Daoy (cell line): ENCODE data around the gene PCDHB16. TPM values are rescaled to one million over a fixed set of nuclear protein-coding genes. Genes with fewer than 3 reads are reported as not detected.
"Not testable (repeated sequence)": the region's sequence is repeated elsewhere in the genome, so short reads cannot be mapped to it uniquely, and the experiment has no call there.

Source experiments
- DNase-seq: peaks from one replicate; pipeline ENCODE4 v3.0.0-alpha.2; 2015; ENCODE audit warnings: low read depth
- total RNA-seq: library from RNA; depleted of rRNA; stranded (reverse); fragments of >200 nt; shearing (Covaris generic); gene quantifications from 2 replicates; pipeline ENCODE4 v1.2.3, GENCODE V29; 2014; rRNA removed

Gene PCDHB16
- total RNA-seq: 4.3 and 4.8 TPM in 2 replicates

DNA sequence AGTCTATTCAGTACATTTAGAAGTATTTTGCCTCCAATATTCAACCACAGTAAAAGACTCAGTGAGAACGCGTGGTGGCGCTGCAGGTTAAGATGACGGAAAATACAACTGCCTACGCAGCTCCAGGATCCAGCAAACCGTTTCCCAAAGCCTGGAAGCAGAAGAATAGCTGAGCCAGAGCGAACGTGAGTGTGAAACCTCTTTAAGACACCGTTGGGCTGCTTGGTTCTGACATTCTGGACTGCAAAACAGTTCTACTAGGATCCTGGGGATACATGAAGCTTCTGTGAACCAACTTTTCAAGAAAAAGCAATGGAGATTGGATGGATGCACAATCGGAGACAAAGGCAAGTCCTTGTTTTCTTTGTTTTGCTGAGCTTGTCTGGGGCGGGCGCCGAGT, at the start of gene PCDHB16:
Gene PCDHB16 (plus strand): TSS at position 140 of the 400 bp plus-strand sequence. CDS start 173 bp downstream, at position 313.
- DNase-seq: peak; percentile 76

DNA sequence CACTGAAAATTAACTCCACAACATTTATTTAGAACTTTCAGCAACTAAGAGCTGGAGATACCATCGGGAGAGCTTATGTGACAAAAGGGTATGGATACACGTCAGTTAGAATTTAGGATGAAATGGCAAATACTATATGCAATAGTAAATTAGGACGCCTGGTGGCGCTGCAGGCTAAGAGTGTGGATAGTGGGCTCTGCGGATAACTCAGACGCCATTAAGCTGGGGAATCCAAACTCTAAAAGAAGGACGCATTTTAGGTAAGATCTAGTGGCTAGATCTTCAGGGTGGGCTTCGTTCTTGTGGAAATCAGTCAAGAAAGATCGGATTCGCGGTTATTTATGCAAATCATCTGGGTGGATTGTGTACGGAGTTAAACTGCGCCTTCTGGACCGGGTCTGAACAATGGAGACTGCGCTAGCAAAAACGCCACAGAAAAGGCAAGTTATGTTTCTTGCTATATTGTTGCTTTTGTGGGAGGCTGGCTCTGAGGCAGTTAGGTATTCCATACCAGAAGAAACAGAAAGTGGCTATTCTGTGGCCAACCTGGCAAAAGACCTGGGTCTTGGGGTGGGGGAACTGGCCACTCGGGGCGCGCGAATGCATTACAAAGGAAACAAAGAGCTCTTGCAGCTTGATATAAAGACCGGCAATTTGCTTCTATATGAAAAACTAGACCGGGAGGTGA, 47.0 kb upstream of the PCDHB16 start, which contains the start of gene PCDHB5:
Gene PCDHB5 (plus strand): TSS at position 177 of the 688 bp plus-strand sequence. CDS start 229 bp downstream, at position 406.
- DNase-seq: peak; percentile 60

DNA sequence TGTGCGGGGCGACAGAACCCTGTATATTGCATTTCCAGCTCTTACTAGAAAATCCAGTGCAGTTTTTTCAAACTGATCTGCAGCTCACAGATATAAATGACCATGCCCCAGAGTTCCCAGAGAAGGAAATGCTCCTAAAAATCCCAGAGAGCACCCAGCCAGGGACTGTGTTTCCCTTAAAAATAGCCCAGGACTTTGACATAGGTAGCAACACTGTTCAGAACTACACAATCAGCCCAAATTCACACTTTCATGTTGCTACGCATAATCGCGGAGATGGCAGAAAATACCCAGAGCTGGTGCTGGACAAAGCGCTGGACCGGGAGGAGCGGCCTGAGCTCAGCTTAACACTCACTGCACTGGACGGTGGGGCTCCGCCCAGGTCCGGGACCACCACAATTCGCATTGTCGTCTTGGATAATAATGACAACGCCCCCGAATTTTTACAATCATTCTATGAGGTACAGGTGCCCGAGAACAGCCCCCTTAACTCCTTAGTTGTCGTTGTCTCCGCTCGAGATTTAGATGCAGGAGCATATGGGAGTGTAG, 46.4 kb upstream of the PCDHB16 start:
- DNase-seq: no peak

DNA sequence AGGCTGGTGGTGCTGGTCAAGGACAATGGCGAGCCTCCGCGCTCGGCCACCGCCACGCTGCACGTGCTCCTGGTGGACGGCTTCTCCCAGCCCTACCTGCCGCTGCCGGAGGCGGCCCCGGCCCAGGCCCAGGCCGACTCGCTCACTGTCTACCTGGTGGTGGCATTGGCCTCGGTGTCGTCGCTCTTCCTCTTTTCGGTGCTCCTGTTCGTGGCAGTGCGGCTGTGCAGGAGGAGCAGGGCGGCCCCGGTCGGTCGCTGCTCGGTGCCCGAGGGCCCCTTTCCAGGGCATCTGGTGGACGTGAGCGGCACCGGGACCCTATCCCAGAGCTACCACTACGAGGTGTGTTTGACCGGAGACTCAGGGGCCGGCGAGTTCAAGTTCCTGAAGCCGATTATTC, 44.8 kb upstream of the PCDHB16 start:
- not testable (repeated sequence) for DNase-seq

- DNase-seq: peak; percentile 63
Measured at GRCh38 chr5:141149812-141150211, 32.4 kb upstream of the PCDHB16 start, which contains the start of gene PCDHB6. Gene PCDHB6 (plus strand): TSS chr5:141150057. CDS start chr5:141150258, 201 bp downstream.

DNA sequence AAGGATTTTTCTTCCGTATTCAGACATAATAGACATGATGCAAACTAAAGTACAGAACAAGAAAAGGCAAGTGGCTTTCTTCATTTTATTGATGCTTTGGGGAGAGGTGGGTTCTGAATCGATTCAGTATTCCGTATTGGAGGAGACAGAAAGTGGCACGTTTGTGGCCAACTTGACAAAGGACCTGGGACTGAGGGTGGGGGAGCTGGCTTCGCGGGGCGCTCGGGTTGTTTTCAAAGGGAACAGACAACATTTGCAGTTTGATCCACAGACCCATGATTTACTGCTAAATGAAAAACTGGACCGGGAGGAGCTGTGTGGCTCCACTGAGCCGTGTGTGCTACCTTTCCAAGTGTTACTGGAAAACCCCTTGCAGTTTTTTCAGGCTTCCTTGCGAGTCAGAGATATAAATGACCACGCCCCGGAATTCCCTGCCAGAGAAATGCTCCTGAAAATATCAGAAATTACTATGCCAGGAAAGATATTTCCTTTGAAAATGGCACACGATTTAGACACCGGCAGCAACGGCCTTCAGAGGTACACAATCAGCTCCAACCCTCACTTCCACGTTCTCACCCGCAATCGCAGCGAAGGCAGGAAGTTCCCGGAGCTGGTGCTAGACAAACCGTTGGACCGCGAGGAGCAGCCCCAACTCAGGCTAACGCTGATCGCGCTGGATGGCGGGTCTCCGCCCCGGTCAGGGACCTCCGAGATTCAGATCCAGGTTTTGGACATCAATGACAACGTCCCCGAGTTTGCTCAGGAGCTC, 31.8 kb upstream of the PCDHB16 start:
- peak; percentile 27 for DNase-seq

GRCh38 chr5:141150993-141151325, 31.2 kb upstream of the PCDHB16 start:
- DNase-seq: no peak

- not testable (repeated sequence) for DNase-seq
Measured at GRCh38 chr5:141151632-141152031, 30.6 kb upstream of the PCDHB16 start.

GRCh38 chr5:141152096-141152495, 30.1 kb upstream of the PCDHB16 start:
- not testable (repeated sequence) for DNase-seq

DNA sequence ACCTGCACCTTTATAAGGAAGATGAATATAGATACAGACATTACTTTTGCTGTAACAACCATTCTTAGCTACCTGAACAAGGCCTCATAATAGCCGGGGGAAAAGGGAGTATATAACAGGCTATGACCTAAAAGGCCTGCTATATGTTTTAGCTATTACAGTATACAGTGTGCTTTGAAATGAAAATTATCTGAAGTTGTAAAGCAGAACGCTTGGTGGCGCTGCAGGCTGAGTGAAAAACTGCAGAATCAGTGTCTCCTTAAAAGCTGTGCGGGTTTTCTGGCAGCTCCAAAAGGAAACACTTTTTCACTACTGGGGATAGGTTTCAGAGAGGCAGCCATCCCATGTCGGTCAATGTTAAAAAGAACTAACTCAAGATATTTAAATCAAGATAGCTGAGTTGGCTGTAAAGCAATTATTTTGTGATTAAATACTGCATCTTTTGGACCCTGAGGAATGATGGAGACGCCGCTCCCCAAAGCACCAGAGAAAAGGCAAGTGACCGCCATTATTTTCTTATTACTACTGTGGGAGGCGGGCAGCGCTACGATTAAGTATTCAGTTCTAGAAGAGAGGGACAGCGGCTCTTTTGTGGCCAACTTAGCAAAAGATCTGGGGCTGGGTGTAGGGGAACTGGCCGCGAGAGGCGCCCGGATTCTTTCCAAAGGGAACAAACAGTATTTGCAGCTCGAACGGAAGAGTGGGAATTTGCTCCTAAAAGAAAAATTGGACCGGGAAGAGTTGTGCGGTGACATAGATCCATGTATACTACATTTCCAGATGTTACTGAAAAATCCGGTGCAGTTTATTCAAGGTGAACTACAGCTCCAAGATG, 26.4 kb upstream of the PCDHB16 start:
- peak; percentile 72 for DNase-seq

- DNase-seq: not testable (repeated sequence)
Measured at GRCh38 chr5:141157356-141157755, 24.8 kb upstream of the PCDHB16 start.

DNA sequence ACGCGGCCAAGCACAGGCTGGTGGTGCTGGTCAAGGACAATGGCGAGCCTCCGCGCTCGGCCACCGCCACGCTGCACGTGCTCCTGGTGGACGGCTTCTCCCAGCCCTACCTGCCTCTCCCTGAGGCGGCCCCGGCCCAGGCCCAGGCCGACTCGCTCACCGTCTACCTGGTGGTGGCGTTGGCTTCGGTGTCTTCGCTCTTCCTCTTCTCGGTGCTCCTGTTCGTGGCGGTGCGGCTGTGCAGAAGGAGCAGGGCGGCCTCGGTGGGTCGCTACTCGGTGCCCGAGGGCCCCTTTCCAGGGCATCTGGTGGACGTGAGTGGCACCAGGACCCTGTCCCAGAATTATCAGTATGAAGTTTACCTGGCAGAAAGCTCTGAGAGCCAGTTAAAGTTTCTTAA, 24.3 kb upstream of the PCDHB16 start:
- not testable (repeated sequence) for DNase-seq

GRCh38 chr5:141172381-141173204, 9.6 kb upstream of the PCDHB16 start, which contains the start of gene PCDHB7:
Gene PCDHB7 (plus strand): TSS chr5:141172644. CDS start chr5:141172836, 192 bp downstream.
- DNase-seq: peak; percentile 66

GRCh38 chr5:141174291-141175104, 7.7 kb upstream of the PCDHB16 start:
- not testable (repeated sequence) for DNase-seq

DNA sequence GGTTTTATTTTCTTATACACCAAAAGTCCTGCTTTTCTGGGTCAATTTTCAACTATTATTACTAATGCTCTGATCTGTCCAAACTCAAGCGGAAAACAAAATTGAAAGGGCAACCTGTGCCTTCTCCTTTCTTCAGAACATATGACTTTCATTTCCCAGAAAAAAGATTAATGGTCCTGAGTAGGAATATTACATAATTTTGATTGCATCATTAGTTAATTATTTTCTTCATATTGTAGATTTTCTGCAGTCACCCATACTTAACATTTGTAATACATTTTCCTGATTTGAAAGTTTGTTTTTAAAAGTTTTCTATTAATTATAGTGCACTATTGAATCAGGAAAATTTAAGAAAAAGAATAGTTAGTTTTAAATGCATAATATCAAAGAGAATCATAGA, 6.3 kb upstream of the PCDHB16 start:
- DNase-seq: no peak

DNA sequence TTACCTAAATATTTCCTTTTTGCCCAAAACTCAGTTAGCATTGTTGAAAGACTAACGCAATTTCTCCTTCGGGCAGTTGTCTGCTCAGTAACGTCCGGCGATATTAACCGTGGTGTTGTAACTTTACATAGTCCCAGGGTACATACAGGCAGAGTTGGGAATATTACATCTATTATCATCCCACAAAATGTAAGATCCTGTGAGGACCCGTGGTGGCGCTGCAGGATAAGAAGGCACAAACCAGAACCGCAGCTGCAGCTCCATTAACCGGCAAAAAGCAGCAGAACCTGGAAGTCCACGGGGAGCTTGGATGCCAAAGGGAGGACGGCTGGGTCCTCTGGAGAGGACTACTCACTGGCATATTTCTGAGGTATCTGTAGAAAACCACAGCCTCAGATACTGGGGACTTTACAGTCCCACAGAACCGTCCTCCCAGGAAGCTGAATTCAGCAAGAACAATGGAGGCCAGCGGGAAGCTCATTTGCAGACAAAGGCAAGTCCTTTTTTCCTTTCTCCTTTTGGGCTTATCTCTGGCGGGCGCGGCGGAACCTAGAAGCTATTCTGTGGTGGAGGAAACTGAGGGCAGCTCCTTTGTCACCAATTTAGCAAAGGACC, 4.5 kb upstream of the PCDHB16 start, which contains the start of gene PCDHB8:
Gene PCDHB8 (plus strand): TSS at position 214 of the 615 bp plus-strand sequence. CDS start 245 bp downstream, at position 459.
- DNase-seq: peak; percentile 63

DNA sequence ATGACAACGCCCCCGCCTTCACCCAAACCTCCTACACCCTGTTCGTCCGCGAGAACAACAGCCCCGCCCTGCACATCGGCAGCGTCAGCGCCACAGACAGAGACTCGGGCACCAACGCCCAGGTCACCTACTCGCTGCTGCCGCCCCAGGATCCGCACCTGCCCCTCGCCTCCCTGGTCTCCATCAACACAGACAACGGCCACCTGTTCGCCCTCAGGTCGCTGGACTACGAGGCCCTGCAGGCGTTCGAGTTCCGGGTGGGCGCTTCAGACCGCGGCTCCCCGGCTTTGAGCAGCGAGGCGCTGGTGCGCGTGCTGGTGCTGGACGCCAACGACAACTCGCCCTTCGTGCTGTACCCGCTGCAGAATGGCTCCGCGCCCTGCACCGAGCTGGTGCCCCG, 2.8 kb upstream of the PCDHB16 start:
- DNase-seq: not testable (repeated sequence)

GRCh38 chr5:141179876-141180275, 2.3 kb upstream of the PCDHB16 start:
- DNase-seq: not testable (repeated sequence)

DNA sequence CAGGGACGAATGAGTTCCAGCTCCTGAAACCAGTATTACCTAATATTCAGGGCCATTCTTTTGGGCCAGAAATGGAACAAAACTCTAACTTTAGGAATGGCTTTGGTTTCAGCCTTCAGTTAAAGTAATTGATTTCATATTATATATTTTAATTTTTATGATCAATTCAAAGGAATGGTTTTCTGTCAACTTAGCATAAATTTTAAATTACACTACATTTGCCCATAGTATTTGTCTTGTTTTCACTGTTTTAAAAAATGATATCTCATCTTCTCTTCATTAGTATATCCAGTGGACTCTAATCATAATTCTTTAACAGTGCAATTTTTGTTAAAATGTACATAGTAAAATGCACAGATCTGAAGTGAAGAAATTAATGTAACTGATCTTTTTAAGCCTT, 1.9 kb upstream of the PCDHB16 start:
- DNase-seq: no peak
